SK-N-MC (cell line): Measurements from ENCODE around the gene SAMD11.

ENCODE experiments used
- EZH2 ChIP-seq: fragments of 200-600 bp; sonication (generic); IDR thresholded peaks from one replicate; pipeline ENCODE4 v1.6.1; 2017; ENCODE audit warnings: antibody characterized with exemption
- POLR2AphosphoS5 ChIP-seq: IDR thresholded peaks from 2 replicates; pipeline ENCODE4 v1.6.1; 2012; ENCODE audit warnings: mild to moderate bottlenecking, low read depth, low read length, borderline replicate concordance

DNA sequence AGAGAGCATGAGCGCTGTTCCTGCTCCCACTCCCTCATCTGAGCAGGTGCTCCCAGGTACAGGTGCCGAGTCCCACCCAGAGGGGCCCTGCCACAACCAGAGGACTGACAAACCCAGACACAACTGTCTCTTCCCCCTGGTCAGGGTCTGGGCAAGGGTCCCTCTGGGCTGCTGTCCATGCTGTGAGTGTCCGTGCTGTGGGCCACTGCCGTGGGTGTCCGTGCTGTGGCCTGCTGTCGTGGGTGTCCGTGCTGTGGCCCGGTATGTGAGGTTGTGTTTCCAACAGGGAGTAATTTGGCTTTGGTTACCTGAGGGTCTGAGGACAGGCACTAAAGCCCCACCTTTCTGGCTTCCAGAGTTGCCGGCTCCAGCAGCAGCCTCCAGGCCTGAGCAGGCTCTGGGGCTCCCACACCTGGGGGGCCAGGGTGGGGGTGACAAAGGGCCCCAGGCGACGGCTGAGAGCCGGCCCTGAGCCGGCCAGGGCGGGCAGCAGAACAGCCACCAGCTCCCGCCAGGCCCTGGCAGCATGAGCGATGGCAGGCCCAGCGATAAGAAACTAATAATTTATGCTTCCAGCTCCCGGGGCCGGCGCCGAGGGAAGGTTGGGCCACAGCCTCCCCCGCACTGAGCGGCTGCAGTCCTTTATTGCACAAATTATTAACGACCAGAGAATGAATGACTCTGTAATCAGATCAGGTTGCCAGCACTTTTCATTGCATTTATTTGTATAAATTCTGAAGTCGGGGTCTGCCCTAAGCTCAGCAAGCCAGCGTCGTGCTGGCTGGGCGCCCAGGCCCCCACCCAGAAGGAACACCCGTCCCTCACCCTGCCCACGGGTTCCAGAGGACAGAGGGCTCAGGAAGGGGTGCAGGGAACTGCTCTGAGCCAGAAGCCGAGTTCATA lies 7.3 kb upstream of the SAMD11 start:
- TF ChIP-seq EZH2 (no peak), POLR2AphosphoS5 (no peak; the same call in 1 of the 2 replicates)
